Activated T-helper 9 cell treated with anti-CD3 and anti-CD28 coated beads, Interleukin-2, amount 50 U/mL, for 16 hours (primary cell): ENCODE results near the gene TGFBRAP1.
"Not testable (repeated sequence)": the region's sequence is repeated elsewhere in the genome, so short reads cannot be mapped to it uniquely, and the experiment has no call there.

ENCODE experiments used
- DNase-seq: peaks from one replicate; pipeline ENCODE4 v3.0.0-alpha.2; 2020; ENCODE audit warnings: low read depth

TGFBRAP1 gene

GRCh38 chr2:105358593-105358992 is 29.1 kb upstream of the TGFBRAP1 start:
- no peak for DNase-seq

DNA sequence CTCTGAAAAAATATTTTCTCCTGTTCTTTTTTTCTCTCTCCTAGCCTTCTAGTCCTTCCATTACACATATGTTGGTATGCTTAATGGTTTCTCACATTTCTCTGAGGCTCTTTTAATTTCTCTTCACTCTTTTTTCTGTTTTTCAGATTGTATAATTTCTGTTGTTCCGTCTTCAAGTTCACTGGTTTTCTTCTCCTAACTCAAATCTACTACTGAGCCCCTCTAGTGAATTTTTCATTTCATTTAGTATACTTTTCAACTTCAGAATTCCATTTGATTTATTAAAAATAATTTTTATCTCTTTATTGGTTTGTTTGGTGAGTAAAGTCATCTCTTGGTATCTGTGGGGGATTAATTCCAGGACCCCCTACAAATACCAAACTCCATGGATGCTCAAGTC is 27.6 kb upstream of the TGFBRAP1 start:
- DNase-seq, result no peak

DNA sequence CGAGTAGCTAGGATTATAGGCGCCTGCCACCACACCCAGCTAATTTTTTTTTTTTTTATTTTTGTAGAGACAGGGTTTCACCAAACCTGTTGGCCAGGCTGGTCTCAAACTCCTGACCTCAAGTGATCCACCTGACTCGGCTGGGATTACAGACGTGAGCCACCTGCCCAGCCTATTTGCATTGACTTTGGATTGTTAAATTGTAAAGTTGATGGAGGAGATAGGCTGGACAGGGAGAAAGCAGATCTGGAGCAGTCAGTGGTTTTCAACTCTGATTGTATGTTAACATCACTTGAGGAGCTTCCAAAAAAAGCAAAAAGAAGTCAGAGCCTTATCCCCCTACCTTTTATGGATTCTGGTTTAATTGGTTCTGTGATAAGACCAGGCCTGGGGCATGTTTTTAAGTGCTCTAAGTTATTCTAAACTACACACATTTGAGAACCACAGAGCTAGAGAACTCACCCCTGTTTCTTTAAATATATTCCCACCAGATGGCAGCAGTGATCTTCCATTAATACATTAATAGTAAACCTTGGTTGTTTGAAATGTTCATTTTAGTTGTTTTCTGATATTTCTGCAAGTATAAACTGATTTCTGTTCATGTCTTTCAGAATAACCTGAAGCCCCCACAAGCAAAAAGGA is 15.3 kb upstream of the TGFBRAP1 start:
- no peak for DNase-seq

GRCh38 chr2:105339414-105339813 is 9.9 kb upstream of the TGFBRAP1 start:
- no peak for DNase-seq

DNA sequence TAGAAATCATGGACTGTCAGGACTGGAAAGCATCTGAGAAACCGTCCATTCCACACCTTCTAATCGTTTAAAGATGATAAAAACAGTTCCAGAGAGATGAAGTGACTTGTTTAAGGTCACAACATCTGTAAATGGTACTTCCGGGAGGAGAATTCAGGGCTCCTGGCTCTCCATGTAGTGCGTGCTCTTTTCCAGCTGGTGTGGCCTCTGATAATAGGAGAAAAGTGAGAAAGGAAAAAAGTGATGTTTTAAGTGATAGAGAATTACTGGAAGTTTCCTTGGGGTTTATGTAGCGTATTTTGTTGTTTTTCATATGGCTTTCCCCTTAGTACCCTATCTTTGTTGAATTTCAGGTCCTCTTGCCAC is 8.5 kb upstream of the TGFBRAP1 start:
- DNase-seq, result no peak

GRCh38 chr2:105337122-105338019 is 7.8 kb upstream of the TGFBRAP1 start, which contains the start of gene C2orf49:
TSS of gene C2orf49 (plus strand) at chr2:105337540. CDS start at chr2:105337588, 48 bp downstream.
- peak; percentile 86 for DNase-seq

DNA sequence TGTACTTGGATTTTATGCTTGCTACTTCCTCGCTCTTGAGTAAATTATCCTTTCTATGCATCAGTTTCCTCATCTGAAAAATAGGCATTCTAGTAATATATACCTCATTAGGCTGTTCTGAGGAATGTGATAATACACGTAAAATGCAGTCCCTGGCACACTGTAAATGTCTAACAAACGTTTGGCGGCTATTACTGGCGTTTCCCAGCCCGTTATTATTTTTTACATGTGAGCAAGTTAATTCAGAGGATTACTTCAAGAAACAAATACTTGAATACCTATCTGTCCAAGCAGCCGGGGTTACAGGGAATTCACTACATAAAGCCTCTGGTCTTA is 7.2 kb upstream of the TGFBRAP1 start:
- no peak for DNase-seq

DNA sequence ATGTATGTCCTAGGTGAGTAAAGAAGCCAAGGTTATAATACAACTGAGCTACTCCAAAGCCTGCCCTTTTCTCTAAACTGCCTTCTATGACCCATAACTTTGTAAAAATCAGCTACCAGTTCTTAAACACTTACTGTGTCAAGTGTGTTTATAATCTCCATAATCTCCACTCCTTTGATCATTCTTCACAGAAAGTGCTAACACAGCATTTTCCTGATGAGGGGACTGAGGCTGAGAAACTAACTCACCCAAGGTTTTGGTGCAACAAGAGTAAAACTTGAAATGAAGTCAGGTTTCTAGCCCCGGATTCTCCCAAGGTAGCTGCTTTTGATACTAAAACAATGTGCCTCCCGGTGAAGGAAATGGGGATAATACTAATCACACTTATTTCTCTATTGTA is 5.9 kb upstream of the TGFBRAP1 start:
- no peak for DNase-seq

DNA sequence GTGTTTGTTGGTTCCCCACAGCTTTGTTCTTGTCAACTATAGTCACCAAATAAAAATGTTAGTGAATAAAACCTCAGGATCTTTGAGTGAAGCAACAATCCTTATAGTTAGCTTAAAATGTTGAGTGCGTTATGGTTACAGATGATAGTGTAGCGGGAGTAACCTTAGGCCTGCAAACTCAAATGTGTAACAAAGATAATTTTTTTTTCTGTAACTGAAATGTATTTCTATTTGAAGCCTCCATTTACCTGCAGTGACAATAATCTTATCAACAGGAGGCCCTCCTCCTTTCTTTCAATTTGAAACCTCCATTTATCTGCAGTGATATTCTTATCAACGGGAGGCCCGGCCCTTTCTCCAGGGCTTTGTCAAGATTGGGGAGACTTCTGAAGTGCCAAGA is 4.7 kb upstream of the TGFBRAP1 start:
- DNase-seq, result no peak

DNA sequence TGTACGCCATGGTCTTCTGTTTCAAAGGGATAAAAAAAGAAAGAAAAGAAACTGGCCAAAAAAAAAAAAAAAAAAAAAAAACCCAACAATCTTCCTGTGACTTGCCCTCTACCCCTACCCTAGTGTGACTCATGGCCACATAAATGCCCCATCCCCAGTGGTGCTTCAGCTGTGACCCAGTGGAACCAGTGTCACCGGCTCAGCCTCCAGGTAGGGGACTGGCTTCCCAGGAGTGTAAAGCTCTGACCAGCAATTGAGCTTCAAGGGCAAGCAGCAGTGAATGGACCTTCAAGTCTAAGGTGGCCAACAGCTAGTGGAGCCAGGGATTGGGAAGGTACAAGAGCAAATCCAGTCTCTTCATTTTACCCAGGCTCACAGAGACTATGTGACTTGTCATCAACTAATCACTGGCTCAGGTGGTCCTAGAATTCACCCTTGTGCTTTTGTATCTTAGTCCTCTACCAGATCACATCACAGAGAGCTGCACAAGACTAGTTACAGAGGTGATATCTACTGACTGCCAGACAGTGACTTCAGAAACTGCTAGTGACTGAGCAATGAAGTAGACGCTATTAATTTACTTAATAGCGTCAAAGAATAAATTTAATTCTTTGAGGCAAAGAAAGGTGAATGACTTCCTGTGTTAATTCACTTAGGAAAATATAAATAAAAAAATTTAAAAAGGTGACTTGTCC is 1.3 kb upstream of the TGFBRAP1 start:
- no peak for DNase-seq

GRCh38 chr2:105329197-105329554 is 359 bp downstream of the TGFBRAP1 start:
- peak; percentile 16 for DNase-seq

DNA sequence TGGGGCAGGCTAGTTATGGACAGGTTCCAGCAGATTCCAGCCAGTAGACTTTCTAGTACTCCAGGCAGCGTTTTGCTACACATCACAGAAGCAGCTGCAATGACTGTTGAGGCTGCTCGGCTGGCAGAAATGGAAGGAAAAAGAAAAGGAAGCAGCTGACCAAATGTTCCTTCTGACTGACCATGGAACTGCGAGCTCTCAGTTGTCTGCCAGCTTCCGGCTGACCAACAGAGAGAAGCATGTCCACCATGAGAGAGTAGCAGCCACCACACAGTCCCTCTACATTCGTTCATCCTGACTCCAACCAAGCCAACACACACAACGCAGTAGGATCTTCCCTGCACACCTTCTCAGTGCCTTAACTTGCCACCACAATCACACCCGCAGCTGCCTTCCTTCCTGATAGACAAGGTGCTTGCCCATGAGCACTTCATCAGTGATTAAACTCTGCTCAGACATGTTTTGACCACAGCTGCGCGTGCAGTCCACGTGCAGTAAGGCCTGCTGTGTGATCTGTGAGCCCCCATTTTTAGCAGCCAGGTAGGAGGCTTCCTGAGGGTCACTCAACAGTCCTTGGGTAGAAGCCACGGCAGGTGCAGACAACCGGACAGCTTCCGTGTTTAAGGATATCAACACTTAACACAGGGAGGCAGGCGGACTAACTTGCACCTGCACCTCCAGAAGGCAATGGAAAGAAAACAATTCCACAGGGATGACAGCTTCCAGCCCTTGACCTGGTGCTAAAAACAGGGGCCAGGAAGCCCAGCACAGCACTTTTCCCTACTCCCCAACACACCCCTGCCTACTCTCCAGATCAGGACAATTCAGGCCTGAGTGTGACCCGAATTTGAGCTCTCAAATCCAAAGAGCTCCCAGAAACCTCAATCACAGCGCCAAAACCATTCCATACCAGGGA is 996 bp downstream of the TGFBRAP1 start:
- DNase-seq, result no peak

DNA sequence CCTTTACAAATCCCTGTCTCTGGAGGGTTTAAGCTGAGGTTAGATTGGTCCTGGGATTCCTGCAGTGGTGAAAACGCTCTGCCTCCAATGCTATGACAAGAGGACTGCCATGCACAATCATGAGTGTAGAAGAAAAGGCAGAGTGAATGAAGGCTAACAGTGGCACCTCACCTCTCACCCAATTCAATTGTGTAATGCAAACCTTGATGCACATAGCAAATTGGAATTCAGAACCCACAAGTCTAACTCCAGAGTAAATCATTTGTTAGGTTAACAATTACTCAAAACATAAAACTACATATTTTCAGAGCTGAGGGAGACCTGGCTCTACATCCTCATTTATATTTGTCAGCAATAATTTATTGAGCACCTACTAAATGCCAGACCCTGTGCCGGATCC is 1.8 kb downstream of the TGFBRAP1 start:
- no peak for DNase-seq

DNA sequence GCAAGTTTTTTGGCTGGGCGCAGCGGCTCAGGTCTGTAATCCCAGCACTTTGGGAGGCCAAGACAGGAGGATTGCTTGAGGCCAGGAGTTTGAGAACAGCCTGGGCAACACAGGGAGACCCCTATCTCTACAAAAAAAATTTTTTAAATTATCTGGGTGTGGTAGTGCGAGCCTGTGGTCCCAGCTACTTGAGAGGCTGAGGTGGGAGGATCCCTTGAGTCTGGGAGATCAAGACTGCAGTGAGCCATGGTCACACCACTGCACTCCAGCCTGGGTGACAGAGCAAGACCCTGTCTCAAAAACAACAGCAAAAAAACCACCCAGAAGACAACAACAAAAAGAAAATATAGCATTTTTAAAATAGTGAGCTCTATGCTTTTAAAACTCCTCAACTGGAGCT is 2.3 kb downstream of the TGFBRAP1 start:
- DNase-seq, result not testable (repeated sequence)

DNA sequence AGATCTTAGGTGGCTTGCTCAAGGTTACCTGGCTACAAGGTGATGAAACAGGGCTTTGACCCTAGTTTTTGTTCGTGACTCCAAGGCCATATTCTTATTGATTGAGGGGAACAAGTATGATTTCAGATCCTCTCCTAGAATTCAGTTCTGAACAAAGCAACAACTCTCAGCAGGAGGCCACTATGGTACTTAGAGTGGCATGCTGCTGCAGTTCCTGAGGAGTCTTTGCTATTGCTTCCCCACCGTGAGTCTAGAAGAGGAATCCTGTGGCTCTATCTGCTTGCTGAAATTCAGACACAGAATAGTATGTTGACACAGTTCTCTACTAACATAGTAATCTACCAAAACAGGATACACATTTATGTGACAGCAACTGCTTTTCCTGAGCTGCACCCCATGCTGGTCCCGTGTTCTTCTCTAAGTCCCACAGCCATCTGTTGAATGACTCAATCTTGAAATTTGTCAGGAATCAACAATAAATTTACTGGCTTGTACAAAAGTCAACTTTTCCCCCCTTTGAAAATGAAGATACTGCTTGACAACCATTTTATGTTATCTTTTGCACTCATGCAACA is 4.1 kb downstream of the TGFBRAP1 start:
- no peak for DNase-seq

GRCh38 chr2:105324732-105325131 is 4.8 kb downstream of the TGFBRAP1 start:
- DNase-seq, result no peak

- no peak for DNase-seq
Measured at GRCh38 chr2:105324101-105324500, 5.4 kb downstream of the TGFBRAP1 start.

GRCh38 chr2:105323111-105323510 is 6.4 kb downstream of the TGFBRAP1 start:
- no peak for DNase-seq

GRCh38 chr2:105321875-105322646 is 7.5 kb downstream of the TGFBRAP1 start:
- DNase-seq, result no peak

DNA sequence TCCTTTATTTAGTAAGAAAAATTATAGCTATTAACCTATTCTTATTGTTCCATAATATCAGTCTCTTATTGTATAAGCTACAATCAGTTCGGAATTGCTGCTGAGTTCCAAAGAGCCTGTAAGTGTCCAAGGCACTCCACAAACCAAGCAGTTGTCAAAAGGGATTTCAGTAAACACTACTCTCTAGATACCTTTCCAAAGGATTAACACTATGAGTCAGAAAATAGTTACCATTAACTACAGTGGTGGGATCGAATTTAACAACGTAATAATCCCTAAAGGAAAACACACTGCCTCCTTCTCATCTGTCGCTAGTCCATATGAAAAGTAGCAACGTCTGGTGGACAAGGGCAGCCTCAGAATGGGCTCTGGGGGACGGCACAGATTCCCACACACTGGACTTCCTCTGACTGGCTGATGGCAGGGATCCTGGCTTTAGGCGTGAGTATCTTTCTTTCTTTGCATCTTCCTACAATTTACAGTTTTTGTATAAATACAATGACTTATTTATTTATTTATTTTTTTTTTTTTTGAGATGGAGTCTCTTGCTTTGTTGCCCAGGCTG is 8.8 kb downstream of the TGFBRAP1 start:
- no peak for DNase-seq

GRCh38 chr2:105317937-105318336 is 11.6 kb downstream of the TGFBRAP1 start:
- DNase-seq, result no peak
